GM23248 (cell line): ENCODE results near the gene KLHL12.
"Not testable (repeated sequence)": the region's sequence is repeated elsewhere in the genome, so short reads cannot be mapped to it uniquely, and the experiment has no call there.

Experiments
- EZH2 ChIP-seq: fragments of 200-600 bp; sonication (generic); IDR thresholded peaks from 2 replicates; pipeline ENCODE4 v1.6.1; 2018; ENCODE audit warnings: antibody characterized with exemption, mild to moderate bottlenecking; ENCODE audit not compliant: insufficient read depth, poor library complexity, severe bottlenecking
- EZH2phosphoT487 ChIP-seq: fragments of 200-600 bp; sonication (generic); IDR thresholded peaks from 2 replicates; pipeline ENCODE4 v1.6.1; 2018; ENCODE audit warnings: antibody characterized with exemption, moderate library complexity, mild to moderate bottlenecking, low read depth; ENCODE audit not compliant: insufficient read depth

DNA sequence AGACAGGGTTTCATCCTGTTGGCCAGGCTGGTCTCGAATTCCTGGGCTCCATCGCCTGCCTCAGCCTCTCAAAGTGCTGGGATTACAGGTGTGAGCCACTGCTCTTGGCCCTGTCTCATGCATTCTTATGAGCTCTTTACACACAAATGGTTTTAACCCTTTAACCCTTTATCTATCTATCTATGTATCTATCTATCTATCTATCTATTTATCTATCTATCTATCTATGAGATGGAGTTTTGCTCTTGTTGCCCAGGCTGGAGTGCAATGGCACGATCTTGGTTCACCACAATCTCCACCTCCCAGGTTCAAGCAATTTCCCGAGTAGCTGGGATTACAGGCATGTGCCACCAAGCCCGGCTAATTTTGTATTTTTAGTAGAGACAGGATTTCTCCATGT lies 23.2 kb downstream of the KLHL12 start:
- TF ChIP-seq EZH2, EZH2phosphoT487: not testable (repeated sequence)
